Measurements from ENCODE around the gene ZFP57. TPM values are rescaled to one million over a fixed set of nuclear protein-coding genes. Genes with fewer than 3 reads are reported as not detected.

The ZFP57 gene
- total and polyA plus RNA-seq, 10 of the 15 experiments (the other 5 are each of a cell fraction or from before 2014, with no cell fraction given), result not detected

DNA sequence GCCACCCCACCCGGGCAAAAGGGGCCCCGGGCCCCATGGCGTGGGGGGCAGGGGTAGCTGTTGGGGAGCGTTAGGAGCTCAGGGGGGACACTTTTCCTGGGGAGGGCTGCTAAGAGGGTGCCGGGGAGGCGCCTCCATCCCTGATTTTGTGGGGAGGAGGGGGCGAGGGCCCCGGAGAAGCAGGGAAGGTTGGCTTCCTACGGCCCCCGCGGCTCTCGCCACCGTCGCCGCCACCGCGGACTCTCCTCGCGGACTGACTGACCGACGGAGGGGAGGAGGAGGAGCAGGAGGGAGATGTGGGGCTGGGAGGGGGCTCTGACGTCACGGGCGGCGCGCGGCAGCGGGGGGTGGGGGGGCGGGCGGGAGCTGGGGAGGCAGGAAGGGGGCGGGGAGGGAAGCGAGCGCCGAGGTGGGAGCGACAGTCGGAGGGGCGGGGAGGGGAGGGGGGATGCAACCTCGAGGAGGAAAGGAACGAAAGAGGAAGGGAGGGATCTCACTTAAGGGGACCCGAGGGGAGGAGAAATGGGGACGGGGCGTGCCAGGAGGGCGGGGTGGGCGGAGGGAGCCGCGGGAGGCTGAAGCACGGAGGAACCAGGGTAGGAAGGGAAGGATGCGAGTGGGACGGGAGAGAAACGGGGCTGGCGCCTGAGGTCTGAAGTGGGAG lies 53.1 kb downstream of the ZFP57 start:
- peak overlapping the region; percentile 80 for H2AFZ ChIP-seq (ENCODE audit: control insufficient read depth, low read depth, low read length)
- ChIA-PET RAD21 (ENCODE audit: unreplicated experiment) (no interaction called here), POLR2A (no interaction called here), SMC1A (ENCODE audit: uncharacterized antibody, unreplicated experiment) (no interaction called here), CTCF (interaction anchor here (1.7 to 2.2 kb wide), 3 partner anchors 22 to 251 kb away, joined by 4 to 8 read pairs (median 7); no protein-coding TSS in a partner anchor)
- FAIRE-seq, result no peak
- no peaks in the 10 kb centered on the region for H3K36me3 ChIP-seq (ENCODE audit: control insufficient read depth in 2 of 2, insufficient read depth in 2 of 2, low read length in 1 of 2)
- H3K79me2 ChIP-seq (ENCODE audit: control insufficient read depth, insufficient read depth, low read length), result no peaks in the 10 kb centered on the region
- intact Hi-C loops (cut with micrococcal nuclease; ENCODE audit: unreplicated experiment), result no loop called here
- no peak overlapping the region for H3K27ac ChIP-seq (ENCODE audit: control insufficient read depth, insufficient read depth)
- H3K4me1 ChIP-seq (ENCODE audit: control insufficient read depth, insufficient read depth, low read length), result peaks cover 6% of the 10 kb centered on the region; the same call in 1 of the 2 replicates
- no peak for DNase-seq (ENCODE audit: low read depth, low spot score)
- peak; percentile 9 for ATAC-seq
- WGBS (ENCODE audit: insufficient coverage, insufficient replicate concordance, low lambda C conversion rate, missing lambda C conversion rate), result 6% methylated on average over 20 of the region's 51 CpGs
- no TSS peak for BruUV-seq (replicated peaks)
- H4K20me1 ChIP-seq (ENCODE audit: control insufficient read depth, insufficient read depth), result no peaks in the 10 kb centered on the region
- peak overlapping the region; percentile 37; the same call in 1 of the 2 replicates for H3K9ac ChIP-seq (ENCODE audit: control insufficient read depth, insufficient read depth, low read length)
- H3K9me3 ChIP-seq (replicated peaks; ENCODE audit: control insufficient read depth, insufficient read depth, low read length), result no peaks in the 10 kb centered on the region
- no peaks in the 10 kb centered on the region for H3K27me3 ChIP-seq (replicated peaks in 1 of 2; ENCODE audit: control insufficient read depth in 2 of 2, insufficient read depth in 2 of 2, low read length in 1 of 2)
- TF ChIP-seq CREB1 (IDR thresholded peaks at IDR 0.05; ENCODE audit: low read depth) (peak; percentile 42; the same call in 1 of the 2 replicates), BHLHE40 (IDR thresholded peaks at IDR 0.05; ENCODE audit: borderline replicate concordance in 1 of 2, low read depth in 2 of 2, low read length in 1 of 2) (no peak)
- H3K4me2 ChIP-seq (ENCODE audit: control insufficient read depth, insufficient read depth), result peak overlapping the region; percentile 91
- H3K4me3 ChIP-seq, result peak overlapping the region; percentile 61
- in situ Hi-C loops (cut with MboI), result no loop called here

DNA sequence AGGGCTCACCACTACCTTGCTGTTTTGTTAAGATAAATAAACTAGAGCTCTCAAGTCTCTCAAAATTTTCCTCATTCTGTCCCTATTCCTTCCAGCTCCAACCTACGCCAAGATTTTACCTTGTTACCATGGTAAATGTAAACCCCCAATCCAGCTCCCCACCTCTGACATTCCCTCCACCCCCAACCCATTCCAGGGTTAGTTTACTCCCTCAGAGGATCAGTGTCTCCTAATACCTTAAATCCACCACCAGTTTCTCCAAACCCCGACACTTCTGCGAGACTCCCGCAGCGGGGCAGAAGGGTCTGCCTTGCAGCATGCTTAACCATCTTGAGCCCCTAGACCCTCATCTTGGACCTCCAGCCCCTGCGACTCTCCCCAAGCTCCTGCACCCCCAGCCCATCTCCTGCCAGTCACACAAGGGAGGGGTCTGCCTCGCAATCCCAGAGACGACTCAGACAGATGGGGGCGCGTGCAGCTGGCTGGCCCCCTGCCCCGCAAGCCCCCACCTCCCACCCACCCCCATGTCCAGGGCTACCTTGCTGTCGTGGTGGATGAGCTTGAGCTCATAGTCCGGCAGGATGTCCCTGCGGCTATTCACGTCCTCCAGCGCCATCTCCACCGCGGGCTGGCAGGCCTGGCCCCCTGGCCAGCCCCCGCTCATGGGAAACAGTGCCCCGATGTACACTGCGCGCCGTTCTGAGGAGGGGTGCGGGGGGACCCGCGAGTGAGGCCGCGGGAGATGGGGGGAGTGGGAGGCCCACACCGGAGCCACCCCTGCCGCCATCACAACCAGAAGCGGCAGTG lies 53.8 kb downstream of the ZFP57 start:
- ChIA-PET RAD21 (ENCODE audit: unreplicated experiment) (no interaction called here), POLR2A (no interaction called here), CTCF (interaction anchor here (1.7 to 2.4 kb wide), 4 partner anchors 23 to 250 kb away, joined by 4 to 8 read pairs (median 7); no protein-coding TSS in a partner anchor), SMC1A (ENCODE audit: uncharacterized antibody, unreplicated experiment) (no interaction called here)
- no peak overlapping the region for H3K27ac ChIP-seq (ENCODE audit: control insufficient read depth, insufficient read depth)
- H3K4me1 ChIP-seq (ENCODE audit: control insufficient read depth, insufficient read depth, low read length), result peaks cover 6% of the 10 kb centered on the region; the same call in 1 of the 2 replicates
- H3K79me2 ChIP-seq (ENCODE audit: control insufficient read depth, insufficient read depth, low read length), result no peaks in the 10 kb centered on the region
- ATAC-seq (no peak), DNase-seq (ENCODE audit: low read depth, low spot score) (no peak), FAIRE-seq (no peak)
- H3K4me2 ChIP-seq (ENCODE audit: control insufficient read depth, insufficient read depth), result no peak overlapping the region
- BruUV-seq (replicated peaks), result no TSS peak
- no peaks in the 10 kb centered on the region for H3K9me3 ChIP-seq (replicated peaks; ENCODE audit: control insufficient read depth, insufficient read depth, low read length)
- no peak overlapping the region for H3K4me3 ChIP-seq
- H3K27me3 ChIP-seq (replicated peaks in 1 of 2; ENCODE audit: control insufficient read depth in 2 of 2, insufficient read depth in 2 of 2, low read length in 1 of 2), result no peaks in the 10 kb centered on the region
- WGBS (ENCODE audit: insufficient coverage, insufficient replicate concordance, low lambda C conversion rate, missing lambda C conversion rate), result 62% methylated on average over 31 of the region's 31 CpGs
- no peak overlapping the region for H3K9ac ChIP-seq (ENCODE audit: control insufficient read depth, insufficient read depth, low read length)
- intact Hi-C loops (cut with micrococcal nuclease; ENCODE audit: unreplicated experiment) (no loop called here), in situ Hi-C loops (cut with MboI) (no loop called here)
- no peaks in the 10 kb centered on the region for H3K36me3 ChIP-seq (ENCODE audit: control insufficient read depth in 2 of 2, insufficient read depth in 2 of 2, low read length in 1 of 2)
- no peak overlapping the region for H2AFZ ChIP-seq (ENCODE audit: control insufficient read depth, low read depth, low read length)
- H4K20me1 ChIP-seq (ENCODE audit: control insufficient read depth, insufficient read depth), result no peaks in the 10 kb centered on the region
- TF ChIP-seq, protein P1, sequence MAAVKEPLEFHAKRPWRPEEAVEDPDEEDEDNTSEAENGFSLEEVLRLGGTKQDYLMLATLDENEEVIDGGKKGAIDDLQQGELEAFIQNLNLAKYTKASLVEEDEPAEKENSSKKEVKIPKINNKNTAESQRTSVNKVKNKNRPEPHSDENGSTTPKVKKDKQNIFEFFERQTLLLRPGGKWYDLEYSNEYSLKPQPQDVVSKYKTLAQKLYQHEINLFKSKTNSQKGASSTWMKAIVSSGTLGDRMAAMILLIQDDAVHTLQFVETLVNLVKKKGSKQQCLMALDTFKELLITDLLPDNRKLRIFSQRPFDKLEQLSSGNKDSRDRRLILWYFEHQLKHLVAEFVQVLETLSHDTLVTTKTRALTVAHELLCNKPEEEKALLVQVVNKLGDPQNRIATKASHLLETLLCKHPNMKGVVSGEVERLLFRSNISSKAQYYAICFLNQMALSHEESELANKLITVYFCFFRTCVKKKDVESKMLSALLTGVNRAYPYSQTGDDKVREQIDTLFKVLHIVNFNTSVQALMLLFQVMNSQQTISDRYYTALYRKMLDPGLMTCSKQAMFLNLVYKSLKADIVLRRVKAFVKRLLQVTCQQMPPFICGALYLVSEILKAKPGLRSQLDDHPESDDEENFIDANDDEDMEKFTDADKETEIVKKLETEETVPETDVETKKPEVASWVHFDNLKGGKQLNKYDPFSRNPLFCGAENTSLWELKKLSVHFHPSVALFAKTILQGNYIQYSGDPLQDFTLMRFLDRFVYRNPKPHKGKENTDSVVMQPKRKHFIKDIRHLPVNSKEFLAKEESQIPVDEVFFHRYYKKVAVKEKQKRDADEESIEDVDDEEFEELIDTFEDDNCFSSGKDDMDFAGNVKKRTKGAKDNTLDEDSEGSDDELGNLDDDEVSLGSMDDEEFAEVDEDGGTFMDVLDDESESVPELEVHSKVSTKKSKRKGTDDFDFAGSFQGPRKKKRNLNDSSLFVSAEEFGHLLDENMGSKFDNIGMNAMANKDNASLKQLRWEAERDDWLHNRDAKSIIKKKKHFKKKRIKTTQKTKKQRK (IDR thresholded peaks at IDR 0.05; ENCODE audit: low read depth, low read length), result no peak
- TF ChIP-seq ZNF24 (IDR thresholded peaks at IDR 0.05) (no peak), ELK1 (IDR thresholded peaks at IDR 0.05; ENCODE audit: low read depth, low read length) (no peak)
